CD4-positive, alpha-beta T cell (primary cell): ENCODE measurements around the gene RABL3. TPM values are rescaled to one million over a fixed set of nuclear protein-coding genes. Genes with fewer than 3 reads are reported as not detected.
A peak's percentile ranks its signal among the peaks of the same experiment; 100 is the strongest.

Source experiments
- ATAC-seq: fragments of 200-7000 bp; cut with Tn5 transposase; one replicate; pipeline ENCODE4 v1.10.0; 2022; ENCODE audit warnings: mild to moderate bottlenecking; ENCODE audit not compliant: poor library complexity
- CTCF ChIA-PET: fragments of 350-600 bp; sonication (Branson Sonifier 250); formaldehyde crosslinking; loops from one replicate; lab custom pipeline; 2021; ENCODE audit warnings: antibody characterized with exemption, inconsistent platforms; lab: Charles Lee
- POLR2A ChIA-PET: fragments of 350-600 bp; sonication (Branson Sonifier 250); formaldehyde crosslinking; loops from one replicate; lab custom pipeline; 2021; ENCODE audit warnings: antibody characterized with exemption, inconsistent platforms; lab: Charles Lee
- DNase-seq, 14 experiments: peaks; one replicate each; pipeline ENCODE4 v3.0.0-alpha.2; 2013 to 2020; ENCODE audit warnings: mixed read lengths in 2 of 14
- H3K27ac ChIP-seq, 2 donors: one replicate each; pipeline versions ENCODE4 v1.5.1 to v1.7.0; 2013; ENCODE audit warnings: low read length in 2 of 2, low read depth in 1 of 2, mild to moderate bottlenecking in 1 of 2
- H3K27me3 ChIP-seq, 2 experiments: 1 replicate in 1 of 2; 2 replicates in 1 of 2; pipeline versions ENCODE4 v1.6.1 to v1.7.0; 2013; ENCODE audit warnings: low read length in 2 of 2, control low read depth in 1 of 2, mild to moderate bottlenecking in 1 of 2, moderate library complexity in 1 of 2; ENCODE audit not compliant: insufficient read depth in 2 of 2, control insufficient read depth in 1 of 2
- H3K36me3 ChIP-seq: one replicate; pipeline ENCODE4 v1.6.1; 2013; ENCODE audit warnings: low read length, control low read depth; ENCODE audit not compliant: insufficient read depth
- H3K4me1 ChIP-seq: one replicate; pipeline ENCODE4 v1.6.1; 2013; ENCODE audit warnings: low read length, control low read depth; ENCODE audit not compliant: insufficient read depth
- H3K4me3 ChIP-seq: one replicate; pipeline ENCODE4 v1.5.1; 2013; ENCODE audit warnings: mild to moderate bottlenecking, low read length, moderate library complexity
- H3K9me3 ChIP-seq, 2 experiments: 1 replicate in 1 of 2; 2 replicates in 1 of 2; pipeline versions ENCODE4 v1.6.1 to v1.7.0; 2013; ENCODE audit warnings: low read length in 2 of 2, mild to moderate bottlenecking in 2 of 2, control low read depth in 1 of 2, moderate library complexity in 1 of 2; ENCODE audit not compliant: control insufficient read depth in 1 of 2, insufficient read depth in 1 of 2
- H3K27ac Mint-ChIP-seq: one replicate; pipeline ENCODE4 v1.8.0; 2020; ENCODE audit warnings: mixed read lengths
- H3K27me3 Mint-ChIP-seq: one replicate; pipeline ENCODE4 v1.8.0; 2021; ENCODE audit warnings: mixed read lengths
- H3K36me3 Mint-ChIP-seq: one replicate; pipeline ENCODE4 v1.8.0; 2021; ENCODE audit warnings: low read depth, mixed read lengths
- H3K4me1 Mint-ChIP-seq: one replicate; pipeline ENCODE4 v1.8.0; 2021; ENCODE audit warnings: low read depth, mixed read lengths
- H3K4me3 Mint-ChIP-seq: one replicate; pipeline ENCODE4 v1.8.0; 2020; ENCODE audit warnings: mild to moderate bottlenecking, mixed read lengths
- H3K9me3 Mint-ChIP-seq: one replicate; pipeline ENCODE4 v1.8.0; 2020; ENCODE audit warnings: mixed read lengths
- CTCF ChIP-seq: fragments of 200-600 bp; IDR thresholded peaks from one replicate; pipeline ENCODE4 v1.8.0; 2022; ENCODE audit warnings: antibody characterized with exemption, mild to moderate bottlenecking
- intact Hi-C, 2 experiments: fragments of 100-400 bp; cut with DNase I in 1 of 2; cut with micrococcal nuclease in 1 of 2; formaldehyde crosslinking; loops; one replicate each; pipeline versions ENCODE4 v1.15.1 to v1.9.0; 2023 to 2025; cut with DNase I, micrococcal nuclease
- total RNA-seq, 174 experiments: library from RNA in 2 of 174; stranded (reverse) in 2 of 174; gene quantifications; one replicate each; pipeline ENCODE4 v1.2.3 and lab custom pipeline; 2021 to 2026

Gene RABL3
- total RNA-seq, 2 experiments from 2014 or later = 12.9 to 13.6 TPM

DNA sequence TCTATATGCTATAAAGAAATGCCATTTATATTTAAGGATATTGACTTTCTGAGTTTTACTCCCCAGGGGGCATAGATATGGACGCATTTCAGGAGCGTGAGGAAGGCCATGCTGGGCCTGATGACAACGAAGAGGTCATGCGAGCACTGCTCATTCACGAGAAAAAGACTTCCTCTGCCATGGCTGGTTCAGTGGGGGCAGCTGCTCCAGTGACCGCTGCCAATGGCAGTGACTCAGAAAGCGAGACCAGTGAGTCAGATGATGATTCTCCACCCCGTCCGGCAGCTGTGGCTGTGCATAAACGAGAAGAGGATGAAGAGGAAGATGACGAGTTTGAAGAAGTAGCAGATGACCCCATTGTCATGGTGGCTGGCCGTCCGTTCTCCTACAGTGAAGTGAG is 38.7 kb upstream of the RABL3 start:
- POLR2A ChIA-PET = no interaction called here
- peak in 1 of 14 experiments; percentile 12 for DNase-seq
- Histone ChIP-seq H3K36me3 (peaks cover 29% of the 10 kb centered on the region), H3K4me1 (no peaks in the 10 kb centered on the region), H3K9me3 (no peaks in the 10 kb centered on the region), H3K27me3 (no peaks in the 10 kb centered on the region), H3K27ac (no peak overlapping the region), H3K4me3 (no peak overlapping the region)
- no peak for ATAC-seq
- no peaks in the 10 kb centered on the region for H3K27me3 Mint-ChIP-seq
- intact Hi-C loops = no loop called here
- H3K4me3 Mint-ChIP-seq = no peak overlapping the region
- H3K36me3 Mint-ChIP-seq = peaks cover 59% of the 10 kb centered on the region
- H3K27ac Mint-ChIP-seq = no peak overlapping the region
- no peaks in the 10 kb centered on the region for H3K9me3 Mint-ChIP-seq
- CTCF ChIA-PET = no interaction called here
- no peak for TF ChIP-seq CTCF
- no peaks in the 10 kb centered on the region for H3K4me1 Mint-ChIP-seq

- POLR2A ChIA-PET = no interaction called here
- CTCF ChIA-PET = interaction anchor here (1.1 kb wide), 1 partner anchor 13 kb away, joined by 3 read pairs; no protein-coding TSS in a partner anchor
These were observed 36.5 kb upstream of the RABL3 start for GRCh38 chr3:120778776-120779175.

DNA sequence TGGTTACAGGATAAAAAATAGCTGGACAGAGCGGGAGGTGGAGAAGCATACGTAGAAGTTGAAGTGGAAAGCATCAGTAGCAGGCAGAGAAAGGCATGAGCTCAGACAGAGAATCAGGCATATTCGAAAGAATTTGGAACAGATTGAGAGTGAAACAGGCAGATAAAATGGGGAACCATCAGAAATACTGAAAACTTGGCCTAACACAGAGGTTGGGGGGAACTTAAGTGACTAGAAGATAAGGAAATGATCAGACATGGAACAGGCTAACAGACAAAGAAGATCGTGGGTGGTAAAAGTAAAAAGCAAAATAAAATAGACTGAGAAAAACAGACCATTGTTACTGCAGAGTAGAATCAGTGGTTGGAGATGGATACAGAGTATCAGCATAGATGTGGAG is 33.1 kb upstream of the RABL3 start:
- H3K27me3 ChIP-seq = no peaks in the 10 kb centered on the region
- no peaks in the 10 kb centered on the region for H3K9me3 ChIP-seq
- POLR2A ChIA-PET = no interaction called here
- no peaks in the 10 kb centered on the region for H3K9me3 Mint-ChIP-seq
- H3K4me3 ChIP-seq = no peak overlapping the region
- TF ChIP-seq CTCF = no peak
- intact Hi-C loops = no loop called here
- peaks cover 56% of the 10 kb centered on the region for H3K36me3 ChIP-seq
- no peak overlapping the region for H3K4me3 Mint-ChIP-seq
- no peaks in the 10 kb centered on the region for H3K27me3 Mint-ChIP-seq
- no peaks in the 10 kb centered on the region for H3K4me1 ChIP-seq
- DNase-seq (no peak), ATAC-seq (no peak)
- CTCF ChIA-PET = no interaction called here
- H3K27ac ChIP-seq = no peak overlapping the region
- peaks cover 49% of the 10 kb centered on the region for H3K36me3 Mint-ChIP-seq
- H3K4me1 Mint-ChIP-seq = peaks cover 6% of the 10 kb centered on the region
- no peak overlapping the region for H3K27ac Mint-ChIP-seq

More at GRCh38 chr3:120778776-120779175, 36.5 kb upstream of the RABL3 start:
- no peak overlapping the region for H3K27ac ChIP-seq
- no peak for DNase-seq
- Mint-ChIP-seq H3K27ac (peak overlapping the region; percentile 24), H3K4me3 (no peak overlapping the region), H3K27me3 (no peaks in the 10 kb centered on the region), H3K4me1 (no peaks in the 10 kb centered on the region), H3K36me3 (peaks cover 51% of the 10 kb centered on the region), H3K9me3 (no peaks in the 10 kb centered on the region)
- no peaks in the 10 kb centered on the region for H3K9me3 ChIP-seq
- H3K4me3 ChIP-seq = no peak overlapping the region
- H3K4me1 ChIP-seq = no peaks in the 10 kb centered on the region
- H3K36me3 ChIP-seq = peaks cover 43% of the 10 kb centered on the region
- no peak for ATAC-seq
- intact Hi-C loops = no loop called here
- TF ChIP-seq CTCF = no peak
- no peaks in the 10 kb centered on the region for H3K27me3 ChIP-seq
